Stimulated activated CD8-positive, alpha-beta memory T cell treated with anti-CD3 and anti-CD28 coated beads, Interleukin-15, amount 100 ng/mL, for 24 hours (primary cell): ENCODE results near the gene SMG6.

Experiments used
- DNase-seq: peaks from one replicate; pipeline ENCODE4 v3.0.0-alpha.2; 2020; ENCODE audit warnings: low read depth

The SMG6 gene

DNA sequence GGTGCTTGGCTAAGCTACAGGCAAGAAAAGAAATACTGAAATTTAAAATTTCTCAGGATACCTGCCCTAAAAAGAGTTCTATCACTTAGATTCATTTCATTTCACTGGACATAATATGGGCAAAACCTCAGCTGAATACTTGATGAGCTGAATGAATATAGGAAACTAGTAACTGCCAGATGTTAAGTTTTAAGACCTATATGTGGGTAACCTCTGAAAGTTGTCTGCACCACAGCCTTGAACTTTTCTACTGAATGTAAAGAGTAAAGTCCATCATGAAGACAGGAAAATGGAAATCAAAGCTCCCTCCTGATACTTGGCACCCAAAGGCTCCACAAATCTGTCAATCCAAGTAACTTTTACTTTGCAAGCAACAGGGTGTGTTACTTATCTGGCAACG, 197.9 kb downstream of the SMG6 start:
- DNase-seq = no peak

- no peak for DNase-seq
Observed at GRCh38 chr17:2102931-2103809, 200.4 kb downstream of the SMG6 start.

GRCh38 chr17:2101448-2102257, 201.9 kb downstream of the SMG6 start:
- DNase-seq = no peak

DNA sequence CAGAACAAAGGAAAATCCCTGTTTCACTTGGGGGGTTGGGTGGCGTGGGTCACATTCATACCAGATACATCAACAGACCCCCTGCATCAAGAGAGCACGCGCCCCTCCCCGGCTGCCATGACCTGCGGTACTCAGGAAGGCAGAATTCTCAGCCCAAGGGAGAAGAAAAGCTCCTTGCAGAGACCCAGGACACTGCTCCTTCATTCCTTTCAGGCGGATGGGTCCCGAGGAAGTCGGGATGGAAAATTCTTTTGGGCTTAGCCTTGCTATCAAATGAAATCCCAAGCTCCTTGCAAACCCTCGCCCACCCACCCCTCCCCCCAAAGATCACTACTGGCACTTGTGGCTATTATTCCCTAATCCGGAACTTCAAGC, 208.1 kb downstream of the SMG6 start:
- DNase-seq = no peak

DNA sequence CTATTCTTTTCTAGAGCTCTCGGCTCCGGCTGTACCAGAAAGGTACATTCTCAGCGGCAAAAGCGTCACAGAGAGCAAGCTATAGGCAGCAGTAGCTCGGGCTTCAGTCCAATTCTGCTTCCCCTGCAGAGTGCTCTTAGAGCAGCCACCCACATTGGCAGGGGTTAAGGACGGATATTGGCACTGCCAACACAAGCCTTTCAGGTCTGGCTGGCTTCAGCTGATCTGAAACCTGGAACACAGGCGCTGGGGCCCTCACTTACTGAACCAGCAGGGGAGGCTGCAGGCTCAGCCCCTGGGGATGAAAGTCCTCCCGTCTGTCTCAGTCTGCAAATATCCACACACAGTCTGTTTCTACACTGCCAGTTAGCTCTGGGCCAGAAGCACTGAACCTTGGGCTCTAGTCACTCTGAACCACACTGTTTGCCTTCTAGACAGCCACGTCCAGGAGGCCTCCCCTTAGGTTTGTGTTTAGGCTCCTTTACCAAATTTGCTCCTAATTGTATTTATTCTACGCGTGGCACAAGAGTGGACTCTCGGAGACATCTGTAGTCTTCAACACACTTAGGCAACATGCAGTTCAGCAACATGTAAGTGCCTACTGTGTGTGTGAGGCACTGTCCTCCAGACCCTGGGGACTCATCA, 208.6 kb downstream of the SMG6 start:
- DNase-seq = no peak

GRCh38 chr17:2093349-2093748, 210.2 kb downstream of the SMG6 start:
- no peak for DNase-seq

DNA sequence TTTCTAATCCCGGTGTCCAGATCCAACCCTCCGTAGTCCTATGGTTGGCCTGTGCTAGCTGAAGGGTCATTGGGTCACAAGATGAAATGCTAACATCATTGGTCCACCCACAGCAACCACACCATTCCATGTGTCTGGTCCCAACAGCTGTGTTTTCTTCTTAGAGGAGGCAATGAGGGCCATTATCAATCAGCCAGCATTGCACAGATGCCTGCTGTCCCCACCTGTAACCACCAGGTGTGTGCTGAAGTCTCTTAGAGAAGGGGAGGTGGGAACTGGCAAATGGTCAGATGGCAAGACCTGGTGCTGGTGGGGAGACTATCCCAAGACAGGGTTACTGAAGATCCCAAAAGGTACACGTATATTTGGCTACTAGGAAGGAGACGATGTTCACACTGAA, 211.3 kb downstream of the SMG6 start:
- DNase-seq = no peak

DNA sequence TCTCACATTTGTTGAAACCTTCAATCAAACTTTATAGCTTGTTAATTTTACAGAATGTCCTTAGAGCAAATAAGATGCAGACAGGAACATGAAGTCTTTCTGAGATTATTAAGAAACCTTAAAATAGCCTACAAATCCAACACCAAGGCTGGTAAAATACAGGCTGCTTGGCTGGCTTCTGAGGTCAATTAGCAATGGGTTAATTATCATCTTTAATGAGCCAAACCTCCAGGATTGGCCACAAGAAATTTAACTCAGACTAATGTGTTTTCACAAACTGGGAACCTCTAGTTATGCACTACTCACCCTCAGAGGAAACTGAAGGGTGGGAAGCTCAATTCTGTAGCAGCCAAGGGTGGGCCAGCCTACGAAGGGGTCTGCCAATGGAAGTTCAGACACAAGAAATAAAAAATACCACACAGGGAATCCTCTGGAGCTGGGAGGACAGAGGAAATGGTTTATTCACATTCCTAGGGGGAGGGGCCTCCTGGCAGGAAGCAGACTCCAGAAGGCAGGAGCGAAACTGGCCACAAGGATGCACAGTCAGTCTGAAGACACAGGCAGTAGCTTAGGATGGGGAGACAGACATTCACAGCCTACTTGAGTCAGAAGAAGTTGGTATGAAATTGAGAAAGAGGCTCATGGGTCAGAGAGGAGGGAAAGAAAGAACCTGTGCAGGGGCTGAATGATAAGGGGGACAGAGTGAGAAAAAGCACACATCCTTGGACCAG, 212.6 kb downstream of the SMG6 start:
- DNase-seq = no peak

- no peak for DNase-seq
Observed at GRCh38 chr17:2090210-2090641, 213.4 kb downstream of the SMG6 start.

GRCh38 chr17:2089021-2089422, 214.6 kb downstream of the SMG6 start:
- DNase-seq = no peak

DNA sequence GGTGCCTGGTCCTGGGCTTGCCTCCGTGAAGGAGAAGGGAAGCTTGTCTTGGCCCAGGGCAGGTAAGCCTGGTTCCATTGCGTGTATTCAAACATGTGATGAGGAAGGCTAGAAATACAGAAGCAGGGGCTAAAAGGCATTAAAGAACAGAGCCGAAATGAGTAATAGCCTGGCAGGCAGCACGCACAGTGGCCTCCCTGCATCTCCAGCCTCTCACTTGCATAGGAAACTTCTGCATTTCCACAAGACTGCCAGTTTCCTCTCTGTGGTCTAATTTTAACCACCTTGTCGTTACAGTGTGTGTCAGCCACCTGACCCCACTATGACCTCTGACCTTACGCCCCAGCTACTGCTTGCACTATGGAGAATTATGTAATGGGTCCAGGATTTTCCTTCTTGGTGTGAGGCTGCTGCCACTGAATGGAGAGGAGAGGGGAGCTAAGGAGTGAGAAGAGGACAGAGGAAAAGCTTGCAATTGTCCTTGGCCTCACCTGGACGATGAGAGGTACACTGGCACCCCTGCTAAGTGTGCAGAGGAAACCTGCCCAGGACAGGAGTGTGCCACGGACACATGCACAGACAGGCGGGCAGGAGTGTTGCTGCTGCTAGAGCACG, 215.9 kb downstream of the SMG6 start:
- DNase-seq = no peak

DNA sequence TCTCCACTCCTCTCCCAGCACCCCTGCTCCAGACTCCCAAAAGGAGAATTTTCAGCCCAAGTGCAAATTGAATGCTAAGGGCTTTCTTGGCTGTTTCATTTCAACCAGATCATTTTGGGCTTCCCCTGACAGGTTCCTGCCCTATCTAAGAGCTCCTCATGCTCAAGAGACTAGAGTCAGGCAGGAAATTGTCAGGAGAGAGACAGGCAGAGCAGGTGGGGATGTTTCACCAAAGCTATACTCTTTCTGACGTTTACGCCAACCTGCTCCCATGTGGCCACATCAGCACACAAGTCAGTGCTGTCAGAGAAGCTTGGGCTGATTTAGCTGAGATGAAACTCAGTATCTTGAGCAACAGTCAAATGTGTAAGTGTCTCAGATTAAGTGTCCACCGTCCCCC, 217.3 kb downstream of the SMG6 start:
- DNase-seq = no peak

- DNase-seq = no peak
Observed at GRCh38 chr17:2085648-2085949, 218.0 kb downstream of the SMG6 start.

GRCh38 chr17:2084766-2085647, 218.6 kb downstream of the SMG6 start:
- no peak for DNase-seq

DNA sequence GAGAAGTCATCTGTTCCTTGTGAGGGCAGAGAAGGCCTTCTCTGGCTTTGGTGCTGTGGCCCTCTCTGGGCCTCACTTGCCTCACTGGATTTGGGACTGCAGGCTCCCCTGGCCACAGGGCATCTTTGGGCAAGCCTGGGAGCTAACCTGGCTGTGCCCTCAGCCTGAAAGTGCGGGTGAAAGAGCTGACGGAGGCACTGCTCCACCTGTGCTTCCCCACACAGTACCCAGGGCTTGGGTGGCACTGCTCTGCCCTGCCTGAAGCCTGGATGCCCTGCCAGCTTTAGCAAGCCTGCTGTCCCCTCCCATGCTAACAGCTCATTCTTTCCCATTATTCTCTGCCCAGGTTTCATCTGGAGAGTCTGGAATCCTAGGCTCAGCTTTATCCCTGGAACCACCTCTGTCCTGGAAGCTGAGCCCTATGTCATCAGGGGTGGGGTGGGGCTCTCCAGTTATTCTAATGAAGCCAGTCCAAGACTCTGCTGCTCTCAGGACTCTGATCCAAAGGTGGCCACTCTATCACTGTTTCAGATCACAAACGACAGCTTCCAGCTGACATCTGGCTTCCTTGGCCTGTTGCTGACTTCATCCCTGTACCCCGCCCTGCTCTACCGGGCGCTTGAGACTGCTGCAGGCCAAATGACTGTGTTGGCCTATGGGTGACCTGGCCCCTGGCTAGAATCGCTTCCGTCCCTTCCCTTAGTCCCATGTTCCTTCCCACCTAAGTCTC, 219.4 kb downstream of the SMG6 start:
- no peak for DNase-seq

GRCh38 chr17:2083613-2084035, 220.0 kb downstream of the SMG6 start:
- DNase-seq = no peak

GRCh38 chr17:2082003-2082781, 221.4 kb downstream of the SMG6 start:
- DNase-seq = no peak

- DNase-seq = no peak
Observed at GRCh38 chr17:2081564-2081963, 222.0 kb downstream of the SMG6 start.

- no peak for DNase-seq
Observed at GRCh38 chr17:2077040-2077439, 226.5 kb downstream of the SMG6 start.
